GM21825 (cell line): ENCODE measurements around the gene PLEKHH1.

ENCODE experiments used
- ATAC-seq: cut with Tn5 transposase; IDR thresholded peaks from one replicate; pipeline ENCODE4 v1.9.1; 2021; ENCODE audit warnings: mild to moderate bottlenecking, moderate library complexity; ENCODE audit not compliant: unreplicated experiment

Gene PLEKHH1

DNA sequence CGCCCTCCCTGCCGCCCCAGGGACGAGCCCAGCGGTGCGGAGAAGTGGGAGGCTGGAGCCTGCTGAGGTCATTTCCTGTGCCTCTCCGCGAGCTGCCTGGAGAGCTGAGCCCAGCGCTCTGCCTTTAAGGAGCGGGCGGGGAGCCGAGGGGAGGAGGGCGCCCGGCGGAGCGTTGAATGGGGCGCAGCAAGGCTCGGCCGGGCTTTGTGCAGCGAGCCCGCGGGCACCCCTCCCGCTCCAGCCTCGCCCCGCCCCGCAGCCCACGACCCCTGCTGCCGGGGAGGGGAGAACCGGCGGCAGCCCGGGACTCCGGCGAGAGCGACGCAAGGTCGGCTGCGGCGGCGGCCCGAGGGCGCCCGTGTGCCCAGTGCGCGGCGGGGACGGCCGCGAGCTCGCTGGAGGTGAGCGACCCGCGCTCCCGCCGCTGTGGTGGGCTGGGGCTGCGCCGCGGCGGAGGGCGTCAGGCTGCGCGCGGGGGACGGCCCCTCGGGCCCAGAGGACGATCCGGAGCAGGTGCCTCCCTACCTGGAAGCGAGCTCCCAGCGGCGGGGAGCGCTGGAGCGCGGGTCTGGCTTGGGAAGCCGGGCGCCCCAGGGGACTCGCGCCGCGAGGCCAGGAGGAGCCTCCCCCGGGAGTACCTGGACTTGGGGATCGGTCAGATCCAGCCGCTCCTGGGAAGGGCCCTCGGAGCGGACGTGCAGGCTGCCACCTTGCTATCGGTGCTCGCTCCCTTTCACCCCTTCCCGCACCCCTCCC, at the start of gene PLEKHH1:
TSS of gene PLEKHH1 (plus strand) at position 293 of the 756 bp plus-strand sequence. CDS start 8,578 bp downstream, outside the sequence.
- ATAC-seq, result peak; percentile 69

DNA sequence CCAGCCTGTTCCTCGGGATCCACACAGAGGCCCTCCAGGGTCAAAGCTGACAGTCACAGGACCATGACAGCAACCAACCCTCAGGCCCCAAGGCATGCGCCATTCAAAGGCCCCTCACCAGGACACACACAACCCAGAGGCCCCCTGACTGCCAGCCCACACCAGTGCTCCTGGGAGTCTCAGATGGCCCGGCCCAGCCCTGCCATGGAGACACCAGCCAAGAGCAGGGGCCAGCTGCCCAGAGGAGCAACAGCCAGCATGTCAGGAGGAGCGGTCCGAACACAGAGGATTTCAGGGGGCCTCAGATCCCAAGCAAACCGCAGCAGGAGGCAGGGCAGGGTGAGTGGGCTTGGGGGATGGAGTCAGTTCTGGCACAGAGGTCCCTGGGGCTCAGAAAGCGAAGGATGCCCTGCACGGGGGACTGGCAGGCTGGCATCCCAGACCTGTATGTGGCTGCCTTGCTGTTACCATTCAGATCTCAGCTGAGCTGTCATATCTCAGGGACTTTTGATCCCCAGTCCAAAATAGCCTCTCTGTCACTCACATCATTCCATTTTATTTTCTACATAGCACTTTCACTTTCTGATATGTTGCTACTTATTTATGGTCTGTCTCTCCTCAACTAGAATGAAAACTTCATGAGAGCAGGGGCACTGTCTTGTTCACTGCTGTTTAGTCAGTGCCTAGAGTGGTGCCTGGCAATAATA, 49.4 kb upstream of the PLEKHH1 start:
- ATAC-seq, result no peak

DNA sequence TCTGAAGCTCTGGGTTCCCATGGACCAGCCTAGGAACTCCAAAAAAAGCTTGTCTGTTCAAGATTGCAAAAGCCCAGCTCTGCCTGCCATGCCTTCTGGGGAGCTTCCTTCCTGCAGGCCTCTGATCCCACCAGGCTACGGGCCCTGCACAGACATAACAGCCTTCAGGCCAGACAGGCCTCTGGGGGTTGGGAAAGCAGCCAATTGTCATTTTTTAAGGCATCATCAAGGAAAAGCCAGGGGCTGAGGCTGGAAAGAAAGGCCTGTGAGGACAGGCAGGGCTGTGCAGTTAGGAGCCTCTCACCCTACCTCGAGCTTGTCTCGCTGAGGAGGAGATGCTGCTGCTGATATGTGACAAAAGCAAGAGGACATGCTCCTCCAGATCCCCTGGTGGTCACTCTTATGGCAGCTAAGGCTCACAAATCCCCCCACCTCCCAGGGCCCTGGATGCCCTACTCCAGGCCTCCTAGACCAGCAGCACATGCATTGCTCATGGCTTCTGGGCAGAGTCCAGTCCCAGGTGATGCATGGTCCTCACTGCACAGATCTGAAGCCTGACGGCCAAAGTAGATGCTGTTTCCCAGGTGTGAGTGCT, 47.5 kb upstream of the PLEKHH1 start:
- ATAC-seq, result no peak

GRCh38 chr14:67486890-67487289, 46.2 kb upstream of the PLEKHH1 start:
- ATAC-seq, result no peak

DNA sequence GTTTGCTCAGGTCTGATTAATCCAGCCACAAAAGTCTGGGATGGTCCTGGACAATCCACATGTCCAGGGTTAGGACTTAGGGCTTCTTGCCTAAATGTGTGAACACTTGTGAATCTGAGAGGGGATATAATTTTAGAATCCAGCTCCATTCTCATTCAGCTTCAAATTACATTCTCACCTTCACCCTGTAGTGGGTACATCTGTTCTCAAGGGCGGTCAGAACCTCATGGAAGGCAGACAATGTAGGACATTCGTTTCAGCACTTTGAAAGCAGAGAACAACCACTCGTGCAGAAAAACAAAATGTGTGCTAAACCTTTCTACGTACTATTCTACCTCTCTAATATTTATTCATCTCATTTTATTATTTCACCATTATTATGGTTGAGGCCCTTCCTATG, 45.8 kb upstream of the PLEKHH1 start:
- ATAC-seq, result no peak

DNA sequence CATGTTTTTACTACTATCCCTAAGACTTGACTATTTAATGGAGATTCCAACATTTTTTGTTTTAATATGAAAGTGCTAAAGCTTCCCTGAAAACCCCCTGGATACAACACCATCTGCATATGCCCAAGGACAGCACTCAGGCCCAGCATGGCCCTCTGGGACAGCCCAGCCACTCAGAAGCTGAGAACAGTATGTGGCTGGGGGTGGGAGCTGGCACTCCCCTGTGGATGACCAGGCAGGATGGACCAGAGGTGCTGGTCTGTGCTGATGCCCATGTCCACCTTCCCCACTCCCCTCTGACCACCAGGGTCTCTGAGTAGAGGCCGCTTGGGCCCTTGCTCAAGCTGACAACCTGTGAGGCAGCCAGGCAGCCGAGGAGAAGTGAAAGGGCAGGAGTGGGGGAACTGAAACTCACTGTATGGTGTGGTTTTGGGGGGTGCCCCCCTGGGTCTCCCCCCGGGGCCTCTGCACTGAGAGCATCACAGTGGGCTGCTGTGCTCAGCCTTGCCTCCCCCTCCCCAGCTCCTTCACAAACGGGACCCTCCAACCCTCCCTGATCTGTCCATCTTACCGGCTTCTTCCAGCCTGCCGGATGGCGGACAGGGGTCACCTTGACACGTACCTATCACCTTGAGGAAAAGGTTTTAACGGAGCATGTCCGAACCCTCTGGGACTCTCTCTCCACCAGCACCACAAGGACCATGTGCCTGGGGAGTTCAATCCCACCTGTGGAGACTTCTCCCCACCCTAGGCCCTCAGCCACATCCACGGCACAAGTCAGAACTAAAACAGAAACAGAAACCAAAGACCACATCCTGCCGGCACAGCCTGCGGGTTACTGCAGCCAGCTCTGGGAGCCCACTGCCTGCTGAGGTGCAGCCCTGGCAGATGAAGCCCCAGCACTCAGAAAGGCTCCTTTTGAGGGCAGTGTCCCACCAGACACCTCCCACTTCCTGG, 44.9 kb upstream of the PLEKHH1 start, which contains the start of gene TMEM229B:
TSS of gene TMEM229B (minus strand) at position 785 of the 957 bp plus-strand sequence. CDS start 14,798 bp downstream, outside the sequence.
- ATAC-seq, result peak; percentile 90

GRCh38 chr14:67490196-67490595, 42.9 kb upstream of the PLEKHH1 start:
- ATAC-seq, result no peak

DNA sequence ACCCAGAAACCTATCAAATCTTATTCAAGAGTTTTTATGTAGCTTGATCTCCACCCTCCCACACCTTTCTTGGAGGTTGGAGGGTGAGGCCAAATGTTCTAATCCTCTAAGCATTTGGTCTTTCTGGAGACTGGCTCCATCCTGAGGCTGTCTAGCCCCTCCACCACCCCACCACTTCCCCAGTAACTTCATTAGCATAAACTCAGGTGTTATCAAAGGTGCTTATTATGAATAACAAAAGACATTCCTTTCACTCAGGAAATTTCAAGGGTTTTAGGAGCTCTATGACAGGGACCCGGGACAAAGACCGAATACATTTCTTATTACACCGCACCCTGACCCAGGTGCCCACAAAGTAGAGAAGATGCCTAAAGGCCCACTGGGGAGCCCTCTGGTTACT, 41.8 kb upstream of the PLEKHH1 start:
- ATAC-seq, result no peak

- ATAC-seq, result no peak
Observed at GRCh38 chr14:67491741-67492507, 41.2 kb upstream of the PLEKHH1 start.

DNA sequence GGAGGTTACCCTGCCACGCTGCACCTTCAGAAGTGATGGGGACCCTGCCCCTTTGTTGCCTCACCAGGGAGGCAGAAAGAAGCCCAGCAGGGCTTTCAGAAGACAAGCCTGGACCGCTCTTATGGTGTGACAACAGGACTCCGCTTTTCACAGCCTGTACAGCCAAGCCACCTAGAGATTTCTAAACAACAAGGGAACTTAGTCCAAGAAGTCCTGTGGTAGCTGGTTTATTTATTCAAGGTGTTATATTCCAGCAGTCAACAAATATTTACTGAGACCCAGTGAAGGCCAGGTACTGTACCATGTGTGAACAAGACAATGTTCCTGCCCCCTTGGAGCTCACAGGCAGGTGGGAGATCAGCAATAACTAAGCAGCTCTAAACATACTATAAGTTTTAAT, 40.6 kb upstream of the PLEKHH1 start:
- no peak for ATAC-seq

GRCh38 chr14:67493092-67493717, 39.9 kb upstream of the PLEKHH1 start:
- ATAC-seq, result no peak

DNA sequence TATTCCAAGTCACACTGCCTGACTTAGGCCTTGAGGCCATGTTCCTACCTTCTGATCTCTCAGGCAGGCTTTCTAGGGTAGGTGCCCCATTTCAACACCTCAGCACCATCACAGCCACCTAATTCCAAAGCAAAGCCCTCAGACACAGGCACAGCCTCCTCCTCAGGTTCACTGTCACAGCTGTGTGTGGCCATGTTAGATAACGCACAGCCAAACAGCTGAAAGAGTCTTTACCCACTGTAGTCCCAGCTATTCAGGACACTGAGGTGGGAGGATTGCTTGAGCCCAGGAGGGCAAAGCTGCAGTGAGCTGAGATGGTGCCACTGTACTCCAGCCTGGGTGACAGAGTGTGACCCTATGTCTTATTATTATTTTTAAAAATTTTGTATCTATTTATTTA, 37.3 kb upstream of the PLEKHH1 start:
- ATAC-seq, result no peak

- no peak for ATAC-seq
Observed at GRCh38 chr14:67497216-67497615, 35.9 kb upstream of the PLEKHH1 start.

DNA sequence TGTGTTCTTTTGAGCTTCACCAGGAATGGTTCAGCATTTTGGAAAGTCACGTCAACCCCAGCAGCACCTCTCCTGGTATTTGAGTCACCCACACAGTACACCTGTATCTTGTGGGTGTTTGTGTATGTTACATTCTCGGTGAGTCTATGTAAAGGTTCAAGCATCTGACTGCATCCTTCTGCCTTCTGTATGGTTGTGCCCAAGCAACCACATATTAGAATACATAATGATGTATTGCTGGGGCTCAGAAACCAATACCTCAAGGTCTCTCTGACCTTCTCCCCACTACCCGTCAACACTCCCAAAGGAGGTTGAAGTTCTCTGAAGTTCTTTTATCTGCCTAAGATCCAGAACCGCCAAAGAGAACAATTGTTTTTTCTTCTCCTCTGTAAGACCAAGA, 35.4 kb upstream of the PLEKHH1 start:
- no peak for ATAC-seq

DNA sequence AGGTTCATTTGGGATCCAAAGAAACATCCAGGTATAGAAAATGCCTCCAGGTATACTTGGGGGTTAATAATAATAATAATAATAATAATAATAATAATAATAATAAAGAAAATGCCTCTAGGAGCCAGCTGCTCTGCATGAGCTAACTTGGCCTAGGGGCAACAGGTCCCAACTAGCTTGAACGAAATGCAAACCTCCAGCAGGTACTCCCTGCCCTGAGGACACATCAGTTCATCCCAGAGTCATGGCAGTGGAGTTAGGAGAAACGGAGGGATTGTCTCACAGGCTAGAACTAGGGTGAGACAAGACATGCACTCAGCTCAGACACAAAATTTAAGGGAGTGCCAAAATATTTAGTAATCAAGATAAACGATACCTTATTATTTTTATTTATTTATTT, 32.1 kb upstream of the PLEKHH1 start:
- ATAC-seq, result no peak

GRCh38 chr14:67501670-67502069, 31.4 kb upstream of the PLEKHH1 start:
- no peak for ATAC-seq

DNA sequence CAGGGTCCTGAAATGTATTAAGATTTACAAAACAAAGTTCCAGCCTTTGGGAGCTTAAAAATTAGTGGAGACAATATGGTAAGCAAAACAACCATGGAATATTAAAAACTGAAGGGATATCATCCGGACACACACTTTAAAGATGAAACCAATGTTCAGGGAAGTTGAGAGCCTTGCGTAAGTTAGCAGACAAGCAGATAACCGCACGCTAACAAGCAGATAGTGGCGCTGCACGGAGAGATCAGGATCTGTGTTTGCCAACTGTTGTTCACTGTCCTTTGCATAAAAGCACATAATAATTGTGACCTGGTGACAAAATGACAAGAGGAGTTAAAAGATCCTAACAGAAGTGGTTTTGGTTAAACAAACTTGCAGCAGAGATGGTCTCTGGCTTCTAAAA, 30.2 kb upstream of the PLEKHH1 start:
- ATAC-seq, result no peak

GRCh38 chr14:67503331-67503730, 29.8 kb upstream of the PLEKHH1 start:
- ATAC-seq, result no peak

GRCh38 chr14:67505254-67505653, 27.8 kb upstream of the PLEKHH1 start:
- no peak for ATAC-seq

DNA sequence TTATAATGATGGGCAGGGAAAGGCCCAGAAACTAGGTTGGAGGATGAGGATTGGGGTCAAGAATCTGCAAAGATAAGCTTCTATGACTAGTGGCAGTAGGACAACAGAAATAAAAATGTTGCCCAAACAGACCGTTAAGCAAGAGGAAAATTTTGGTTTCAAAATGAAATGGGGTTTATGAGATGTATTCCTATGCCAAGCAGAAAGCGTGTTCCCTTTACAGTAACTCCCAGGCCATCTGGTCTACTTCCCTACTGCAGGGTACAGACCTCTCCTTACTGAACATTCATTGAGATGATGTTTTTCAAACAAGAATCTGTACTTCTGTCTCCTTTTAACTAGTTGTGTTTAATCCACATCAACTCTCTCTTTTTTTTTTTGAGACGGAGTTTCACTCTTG, 24.1 kb upstream of the PLEKHH1 start:
- no peak for ATAC-seq
